DMS 273 (cell line): Measurements from ENCODE around the gene SALL3.

Experiments used
- DNase-seq: peaks from one replicate; lab custom pipeline; 2025; ENCODE audit not compliant: unreplicated experiment; lab: John Stamatoyannopoulos, UW

Gene SALL3

GRCh38 chr18:78965260-78965659 is 14.4 kb upstream of the SALL3 start:
- DNase-seq = no peak

GRCh38 chr18:78965917-78966792 is 13.5 kb upstream of the SALL3 start:
- DNase-seq = no peak

DNA sequence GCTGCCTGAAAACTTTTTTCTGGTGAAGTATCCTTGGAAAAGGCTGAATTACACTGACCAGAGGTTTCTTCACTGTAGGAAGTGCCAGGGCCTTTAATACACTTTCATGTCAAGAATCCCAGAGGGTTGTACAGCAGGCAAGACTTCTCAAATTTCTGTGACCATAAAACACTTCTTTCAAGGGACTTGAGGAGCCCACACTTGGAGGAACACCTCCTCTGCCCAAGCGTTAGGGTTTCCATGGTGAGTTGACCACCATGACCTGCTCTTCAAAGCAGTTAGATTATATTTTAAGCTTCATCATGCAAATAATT is 12.9 kb upstream of the SALL3 start:
- DNase-seq = no peak

DNA sequence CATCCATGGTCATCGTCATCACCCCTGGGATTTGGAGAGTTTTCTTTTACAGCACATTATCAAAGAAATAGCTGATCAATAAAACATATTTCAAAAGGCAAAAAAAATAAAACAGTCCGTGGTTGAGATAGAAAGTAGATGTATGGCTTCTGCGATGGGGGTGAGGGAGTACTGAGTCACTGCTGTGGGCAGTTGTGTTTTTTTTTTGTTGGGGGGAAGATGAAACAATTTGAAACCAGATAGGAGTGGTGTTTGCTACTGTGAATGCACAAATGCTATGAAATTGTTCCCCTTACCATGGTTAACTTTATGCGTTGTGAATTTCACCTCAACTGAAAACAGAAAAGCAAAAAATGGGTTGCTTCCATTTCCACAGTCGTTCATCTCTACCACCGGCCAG is 11.9 kb upstream of the SALL3 start:
- DNase-seq = no peak

- no peak for DNase-seq
These were observed 9.9 kb upstream of the SALL3 start for GRCh38 chr18:78969574-78970315.

GRCh38 chr18:78970774-78971333 is 8.8 kb upstream of the SALL3 start:
- no peak for DNase-seq

DNA sequence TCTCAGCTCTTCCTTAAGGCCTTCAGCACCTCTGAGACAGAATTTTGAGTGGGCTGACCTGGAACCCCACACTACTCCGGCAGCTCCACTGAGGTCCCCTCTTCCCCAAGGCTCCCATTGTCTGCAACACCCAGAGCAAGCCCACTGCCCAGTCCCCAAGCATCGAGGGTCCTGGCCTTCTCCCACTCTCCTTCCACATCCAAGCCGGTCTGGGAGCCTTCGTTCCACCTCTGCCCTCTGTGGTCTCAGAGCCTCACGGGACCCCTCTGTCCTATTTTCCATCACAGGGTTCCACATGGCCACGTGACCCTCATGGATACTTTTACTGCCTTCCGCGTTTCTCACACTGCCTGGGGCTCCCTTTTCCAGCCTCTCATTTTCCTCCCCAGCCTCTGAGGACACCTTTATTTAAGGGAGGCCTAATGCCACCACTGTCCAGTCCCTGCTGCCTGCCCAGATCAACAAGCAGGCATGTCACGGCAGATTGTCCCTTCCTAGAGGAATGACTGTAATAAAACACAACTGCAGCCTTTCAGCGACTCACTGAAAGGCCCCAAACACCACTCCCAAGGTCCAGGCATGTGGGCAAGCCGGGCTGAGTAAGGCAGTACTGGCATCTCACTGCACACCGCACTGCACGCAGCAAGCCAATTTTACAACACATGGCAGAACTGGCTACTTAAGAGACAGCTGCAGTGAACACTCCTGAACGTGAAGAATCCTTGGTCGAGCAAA is 7.9 kb upstream of the SALL3 start:
- no peak for DNase-seq

DNA sequence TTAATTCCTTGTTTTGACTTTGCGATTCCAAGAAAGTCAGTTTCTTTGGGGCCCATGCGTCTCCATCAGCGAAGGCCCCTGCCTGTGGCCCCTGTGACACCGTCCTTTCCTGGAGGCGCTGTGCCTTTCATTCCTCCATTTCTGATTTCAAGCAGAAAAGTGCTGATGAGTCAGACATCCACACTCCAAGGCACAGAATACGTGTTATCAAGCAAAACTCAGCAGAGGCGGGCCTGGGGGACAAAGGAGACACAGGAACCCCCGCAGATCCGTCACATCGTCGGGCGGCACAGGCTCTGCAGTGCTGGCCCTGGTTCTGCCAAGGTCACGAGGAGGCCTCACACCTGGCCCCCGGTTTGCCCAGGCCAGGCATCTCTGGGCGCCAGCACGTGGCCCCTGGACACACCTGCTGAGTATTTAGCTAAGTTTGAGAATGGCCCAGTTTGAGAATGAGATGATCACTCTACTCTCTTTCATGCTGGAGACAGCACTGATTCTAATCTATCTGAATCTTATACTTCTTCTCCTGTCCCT is 7.2 kb upstream of the SALL3 start:
- no peak for DNase-seq

DNA sequence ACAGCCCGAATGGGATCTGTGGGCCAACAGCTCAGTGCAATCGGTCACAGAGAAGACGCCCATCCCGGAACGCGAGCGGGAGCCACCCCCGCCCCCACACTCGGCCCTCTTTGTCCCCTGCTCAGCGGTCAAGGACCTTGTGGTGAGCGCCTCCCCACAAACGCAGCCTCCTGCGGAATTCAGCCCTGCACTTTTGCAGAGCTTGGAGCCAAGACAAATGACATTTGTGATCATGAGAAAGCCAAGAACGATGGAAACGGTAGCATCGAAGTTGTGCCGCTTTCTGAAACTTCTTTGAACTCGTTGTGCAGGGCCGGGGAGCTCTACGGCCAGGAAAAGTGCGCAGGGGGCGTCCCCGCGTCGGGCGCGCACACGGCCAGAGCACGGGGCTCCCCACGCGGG is 6.7 kb upstream of the SALL3 start:
- no peak for DNase-seq

- DNase-seq = no peak
These were observed 6.1 kb upstream of the SALL3 start for GRCh38 chr18:78973357-78974083.

- peak; percentile 42 for DNase-seq
These were observed 5.4 kb upstream of the SALL3 start for GRCh38 chr18:78974115-78974761.

- DNase-seq = no peak
These were observed 4.3 kb upstream of the SALL3 start for GRCh38 chr18:78975292-78975691.

DNA sequence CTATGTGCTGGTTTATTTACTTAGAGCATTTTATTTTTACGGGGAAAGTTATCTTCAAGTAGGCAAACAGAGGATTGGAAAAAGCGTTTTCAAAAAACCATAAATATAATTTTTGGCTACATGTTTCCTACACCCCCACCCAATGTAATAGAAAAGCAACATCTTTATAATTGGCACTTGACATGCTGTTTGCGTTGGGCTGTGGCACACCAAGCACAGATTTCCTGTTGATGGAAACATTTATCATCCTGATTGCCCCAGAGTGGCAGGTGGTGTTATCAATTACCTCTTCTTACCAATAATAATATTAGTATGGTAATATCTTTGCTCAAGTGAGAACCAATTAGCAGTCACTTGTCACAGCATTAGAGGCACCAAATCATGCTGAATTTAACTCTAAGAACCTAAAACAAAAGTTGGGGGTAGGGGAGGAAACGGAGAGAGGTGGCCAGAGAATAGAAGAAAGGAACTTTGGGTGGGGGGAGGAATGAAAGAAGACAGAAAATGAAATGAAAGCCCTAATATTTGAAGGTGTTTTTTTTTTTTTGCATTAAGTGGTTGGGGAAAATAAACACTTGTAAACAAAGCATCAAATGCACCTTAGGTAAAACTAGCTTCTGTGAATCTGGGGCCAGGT is 3.8 kb upstream of the SALL3 start:
- no peak for DNase-seq

- DNase-seq = no peak
These were observed 2.6 kb upstream of the SALL3 start for GRCh38 chr18:78976765-78977636.

DNA sequence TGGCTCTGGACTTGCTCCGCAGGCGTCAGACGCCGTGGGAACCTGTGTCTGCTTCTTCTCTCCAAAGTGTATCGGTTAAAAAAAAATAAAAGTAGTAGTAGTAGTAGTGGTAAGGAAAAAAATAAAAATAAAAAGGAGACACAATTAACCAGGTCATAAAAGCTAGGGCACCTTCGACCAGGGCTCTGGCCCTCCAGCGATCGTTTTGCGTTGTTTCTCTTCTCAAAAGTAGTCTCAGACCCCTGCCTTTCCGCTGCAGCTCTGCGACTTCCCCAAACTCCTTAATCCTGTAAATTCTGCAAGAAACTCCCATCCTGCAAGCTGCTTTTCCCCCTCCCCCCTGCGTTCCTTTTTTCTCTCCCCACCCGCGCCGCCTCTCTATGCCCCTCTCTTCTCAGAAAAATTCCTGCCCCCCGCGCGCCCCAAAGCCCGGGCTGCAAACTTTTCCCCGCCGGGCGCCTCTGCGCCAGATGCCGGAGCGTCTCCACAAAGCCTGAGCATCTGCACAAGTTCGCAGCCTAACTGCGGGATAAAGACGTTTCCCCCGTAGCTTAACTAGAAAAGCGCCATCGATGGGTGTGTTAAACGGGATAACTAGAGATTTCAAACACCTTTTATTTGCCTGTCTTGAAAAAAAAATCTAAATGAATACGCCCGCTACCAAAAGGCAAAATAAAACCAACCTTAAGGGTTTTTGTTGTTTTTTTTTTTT is 1.8 kb upstream of the SALL3 start:
- DNase-seq = peak; percentile 37

- peak; percentile 49 for DNase-seq
These were observed 1.1 kb upstream of the SALL3 start for GRCh38 chr18:78978349-78979055.

DNA sequence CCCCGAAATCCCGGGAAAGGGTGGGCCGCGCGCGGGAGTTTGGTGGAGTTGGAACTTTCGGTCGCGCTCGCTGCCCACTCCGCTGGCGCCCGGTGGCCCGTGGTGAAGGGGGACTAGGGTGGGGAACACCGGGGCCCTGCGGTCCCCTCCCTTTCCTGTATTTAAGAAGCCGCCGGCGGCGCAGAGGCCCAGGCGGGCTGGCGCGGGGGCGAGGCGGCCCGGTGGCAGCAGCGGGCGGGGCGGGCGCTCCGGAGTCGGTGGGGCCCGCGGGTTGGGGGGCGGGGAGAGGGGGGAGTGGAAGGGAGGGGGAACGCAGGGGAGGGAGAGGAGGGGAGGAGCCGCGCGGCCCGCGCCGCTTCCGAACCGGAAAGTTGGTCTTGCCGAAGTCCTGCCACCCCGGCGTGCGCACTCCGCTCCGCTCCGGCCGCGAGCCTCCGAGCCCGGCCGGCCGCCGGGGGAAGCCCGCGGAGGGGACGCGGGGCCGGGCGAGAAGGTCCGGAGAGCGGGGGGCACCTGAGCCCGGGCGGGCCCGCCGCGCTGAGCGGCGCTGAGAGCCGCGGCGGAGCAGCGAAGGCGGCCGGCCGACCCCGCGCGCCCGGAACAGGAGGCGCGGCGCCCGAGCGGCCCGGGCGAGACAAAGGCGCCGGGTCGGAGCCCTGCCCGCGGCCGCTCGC is 425 bp upstream of the SALL3 start:
- peak; percentile 73 for DNase-seq
